GM12878 (cell line): ENCODE data around the gene NACA2.
"Not testable (repeated sequence)": the region's sequence is repeated elsewhere in the genome, so short reads cannot be mapped to it uniquely, and the experiment has no call there.

ENCODE experiments used
- ASH2L ChIP-seq: fragments of 300-600, 200-600 bp; sonication (generic); IDR thresholded peaks from 2 replicates; pipeline ENCODE4 v1.6.1; 2017; ENCODE audit warnings: low read depth, mild to moderate bottlenecking, borderline replicate concordance
- CEBPB ChIP-seq, 2 experiments: fragments of 150-350 bp in 1 of 2; IDR thresholded peaks; 2 replicates each; pipeline ENCODE4 v1.6.1; 2012 to 2014; ENCODE audit warnings: low read depth in 2 of 2, low read length in 2 of 2, borderline replicate concordance in 1 of 2, inconsistent platforms in 1 of 2
- CTCF ChIP-seq, 3 experiments: IDR thresholded peaks in 2 of 3; conservative IDR thresholded peaks in 1 of 3; 2 replicates each; pipeline ENCODE4 v1.5.1; 2011; ENCODE audit warnings: low read depth in 3 of 3, low read length in 3 of 3, mild to moderate bottlenecking in 3 of 3, control low read depth in 2 of 3, moderate library complexity in 2 of 3, inconsistent platforms in 1 of 3, mixed read lengths in 1 of 3; ENCODE audit not compliant: control insufficient read depth in 2 of 3, insufficient read depth in 1 of 3; ENCODE audit errors: extremely low read depth in 1 of 3
- EP300 ChIP-seq, 2 experiments: fragments of 150-350 bp in 1 of 2; IDR thresholded peaks; 2 replicates each; pipeline ENCODE4 v1.6.1; 2011 to 2012; ENCODE audit warnings: low read depth in 2 of 2, low read length in 2 of 2, borderline replicate concordance in 1 of 2, improper control_type of control experiment in 1 of 2, inconsistent platforms in 1 of 2; ENCODE audit not compliant: control insufficient read depth in 1 of 2
- EZH2 ChIP-seq: IDR thresholded peaks from 2 replicates; pipeline ENCODE4 v1.6.1; 2012; ENCODE audit warnings: low read depth, mild to moderate bottlenecking, control low read depth, inconsistent platforms, low read length, borderline replicate concordance; ENCODE audit not compliant: control insufficient read depth
- GABPA ChIP-seq: IDR thresholded peaks from 2 replicates; pipeline ENCODE4 v1.6.1; 2014; ENCODE audit warnings: antibody characterized with exemption, low read depth, mild to moderate bottlenecking, inconsistent platforms
- JUNB ChIP-seq: IDR thresholded peaks from 2 replicates; pipeline ENCODE4 v1.6.1; 2016; ENCODE audit warnings: antibody characterized with exemption, mild to moderate bottlenecking
- MAX ChIP-seq: IDR thresholded peaks from 2 replicates; pipeline ENCODE4 v1.6.1; 2012; ENCODE audit warnings: low read depth, low read length, improper control_type of control experiment
- PBX3 ChIP-seq: IDR thresholded peaks from 2 replicates; pipeline ENCODE4 v1.6.1; 2011; ENCODE audit warnings: mild to moderate bottlenecking, low read depth, low read length, moderate library complexity; ENCODE audit not compliant: insufficient replicate concordance
- RAD21 ChIP-seq: IDR thresholded peaks from 2 replicates; pipeline ENCODE4 v1.6.1; 2011; ENCODE audit warnings: mild to moderate bottlenecking, low read depth, low read length, moderate library complexity; ENCODE audit not compliant: insufficient read depth
- SMARCA5 ChIP-seq: fragments of 450-650 bp; IDR thresholded peaks from 2 replicates; pipeline ENCODE4 v1.6.1; 2017; ENCODE audit warnings: mild to moderate bottlenecking
- TCF3 ChIP-seq: IDR thresholded peaks from 2 replicates; pipeline ENCODE4 v1.6.1; 2012; ENCODE audit warnings: low read depth, mild to moderate bottlenecking, low read length, borderline replicate concordance; ENCODE audit not compliant: insufficient read depth
- YY1 ChIP-seq: IDR thresholded peaks from 2 replicates; pipeline ENCODE4 v1.6.1; 2011; ENCODE audit warnings: low read depth, mild to moderate bottlenecking, low read length
- TF ChIP-seq, protein P1 (sequence below): fragments of 450-650 bp; IDR thresholded peaks from 2 replicates; pipeline ENCODE4 v1.6.1; 2017; ENCODE audit warnings: mild to moderate bottlenecking

GRCh38 chr17:61569525-61569924 lies 21.5 kb downstream of the NACA2 start:
- TF ChIP-seq PBX3; RAD21; MAX; CTCF (IDR thresholded peaks at IDR 0.05 in 2 of 3, conservative IDR thresholded peaks at IDR 0.05 in 1 of 3; ENCODE audit: control insufficient read depth in 2 of 3, extremely low read depth in 1 of 3, insufficient read depth in 1 of 3, low read depth in 3 of 3, low read length in 3 of 3); CEBPB (IDR thresholded peaks at IDR 0.05; ENCODE audit: borderline replicate concordance in 1 of 2, low read depth in 2 of 2, low read length in 2 of 2); YY1; EZH2; ASH2L; EP300 (IDR thresholded peaks at IDR 0.05; ENCODE audit: borderline replicate concordance in 1 of 2, control insufficient read depth in 1 of 2, low read depth in 2 of 2, low read length in 2 of 2); JUNB; TCF3; SMARCA5; GABPA: not testable (repeated sequence)
- TF ChIP-seq, protein P1, sequence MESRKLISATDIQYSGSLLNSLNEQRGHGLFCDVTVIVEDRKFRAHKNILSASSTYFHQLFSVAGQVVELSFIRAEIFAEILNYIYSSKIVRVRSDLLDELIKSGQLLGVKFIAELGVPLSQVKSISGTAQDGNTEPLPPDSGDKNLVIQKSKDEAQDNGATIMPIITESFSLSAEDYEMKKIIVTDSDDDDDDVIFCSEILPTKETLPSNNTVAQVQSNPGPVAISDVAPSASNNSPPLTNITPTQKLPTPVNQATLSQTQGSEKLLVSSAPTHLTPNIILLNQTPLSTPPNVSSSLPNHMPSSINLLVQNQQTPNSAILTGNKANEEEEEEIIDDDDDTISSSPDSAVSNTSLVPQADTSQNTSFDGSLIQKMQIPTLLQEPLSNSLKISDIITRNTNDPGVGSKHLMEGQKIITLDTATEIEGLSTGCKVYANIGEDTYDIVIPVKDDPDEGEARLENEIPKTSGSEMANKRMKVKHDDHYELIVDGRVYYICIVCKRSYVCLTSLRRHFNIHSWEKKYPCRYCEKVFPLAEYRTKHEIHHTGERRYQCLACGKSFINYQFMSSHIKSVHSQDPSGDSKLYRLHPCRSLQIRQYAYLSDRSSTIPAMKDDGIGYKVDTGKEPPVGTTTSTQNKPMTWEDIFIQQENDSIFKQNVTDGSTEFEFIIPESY = not testable (repeated sequence)
